Liver (tissue), 3 donors: Measurements from ENCODE around the gene IRF2BP2.

Experiments used
- ATF3 ChIP-seq: IDR thresholded peaks from 2 replicates; pipeline ENCODE4 v1.6.1; 2016; ENCODE audit warnings: antibody characterized with exemption
- CTCF ChIP-seq: fragments of 150-350 bp; IDR thresholded peaks from 2 replicates; pipeline ENCODE4 v1.5.1; 2017; ENCODE audit warnings: improper control_type of control experiment, low read depth, low read length; ENCODE audit not compliant: missing input control
- FOXA1 ChIP-seq: IDR thresholded peaks from 2 replicates; pipeline ENCODE4 v1.6.1; 2016; ENCODE audit warnings: antibody characterized with exemption
- FOXA2 ChIP-seq: IDR thresholded peaks from 2 replicates; pipeline ENCODE4 v1.6.1; 2016; ENCODE audit warnings: antibody characterized with exemption
- HNF4A ChIP-seq, 2 donors: conservative IDR thresholded peaks; 2 replicates each; pipeline ENCODE4 v1.6.1; 2016; ENCODE audit warnings: antibody characterized with exemption in 2 of 2, mild to moderate bottlenecking in 2 of 2
- JUND ChIP-seq, 2 donors: IDR thresholded peaks; 2 replicates each; pipeline ENCODE4 v1.6.1; 2016; ENCODE audit warnings: antibody characterized with exemption in 2 of 2
- MAX ChIP-seq: IDR thresholded peaks from 2 replicates; pipeline ENCODE4 v1.6.1; 2016; ENCODE audit warnings: antibody characterized with exemption
- RAD21 ChIP-seq, 2 donors: IDR thresholded peaks; 2 replicates each; pipeline ENCODE4 v1.6.1; 2016; ENCODE audit warnings: antibody characterized with exemption in 2 of 2, mild to moderate bottlenecking in 2 of 2
- REST ChIP-seq: IDR thresholded peaks from 2 replicates; pipeline ENCODE4 v1.6.1; 2016; ENCODE audit warnings: antibody characterized with exemption, mild to moderate bottlenecking
- TAF1 ChIP-seq: conservative IDR thresholded peaks from 2 replicates; pipeline ENCODE4 v1.6.1; 2016; ENCODE audit warnings: antibody characterized with exemption, mild to moderate bottlenecking
- YY1 ChIP-seq: IDR thresholded peaks from 2 replicates; pipeline ENCODE4 v1.6.1; 2016; ENCODE audit warnings: antibody characterized with exemption, mild to moderate bottlenecking
- ZBTB33 ChIP-seq: IDR thresholded peaks from 2 replicates; pipeline ENCODE4 v1.6.1; 2016; ENCODE audit warnings: antibody characterized with exemption
- donor health status: healthy.
- donor health status: healthy.

- TF ChIP-seq ATF3 (no peak), REST (no peak), RAD21 (IDR thresholded peaks at IDR 0.05) (no peak), YY1 (no peak), CTCF (no peak), ZBTB33 (no peak), TAF1 (no peak), HNF4A (conservative IDR thresholded peaks at IDR 0.05) (no peak), FOXA1 (no peak), FOXA2 (no peak), MAX (no peak), JUND (IDR thresholded peaks at IDR 0.05) (no peak)
Observed at GRCh38 chr1:234593771-234594504, 16.0 kb downstream of the IRF2BP2 start.
